HG03135 (cell line): ENCODE measurements around the gene KRTAP19-4.
"Not testable (repeated sequence)": the region's sequence is repeated elsewhere in the genome, so short reads cannot be mapped to it uniquely, and the experiment has no call there.

Source experiments
- ATAC-seq: cut with Tn5 transposase; IDR thresholded peaks from one replicate; pipeline ENCODE4 v1.9.1; 2021; ENCODE audit warnings: mild to moderate bottlenecking, moderate library complexity; ENCODE audit not compliant: unreplicated experiment

The KRTAP19-4 gene

GRCh38 chr21:30497065-30497464 is at the start of gene KRTAP19-4:
TSS of gene KRTAP19-4 (minus strand) at chr21:30497165. CDS start at chr21:30497110, 55 bp downstream.
- ATAC-seq, result no peak

DNA sequence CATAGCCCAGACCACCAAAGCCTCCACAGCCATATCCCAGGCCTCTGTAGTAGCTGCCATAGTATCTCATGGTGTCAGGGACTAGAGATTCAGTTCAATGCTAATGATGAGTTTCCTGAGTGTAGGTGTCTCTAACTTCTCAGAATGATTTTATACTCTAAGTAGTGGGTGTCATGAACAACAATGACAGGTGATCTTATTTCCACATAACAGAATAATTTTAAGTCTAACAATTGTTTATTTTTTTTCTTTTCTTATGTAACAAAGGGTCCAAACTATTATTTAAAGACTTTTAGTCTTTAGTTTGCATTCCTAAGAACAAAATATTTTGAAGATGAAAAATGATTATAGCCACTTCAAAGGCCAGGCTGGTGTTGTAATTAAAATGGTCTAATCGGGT is 44.8 kb upstream of the KRTAP19-4 start, which contains the start of gene KRTAP19-6:
Gene KRTAP19-6, minus strand, starts transcription at position 101 of the 400 bp plus-strand sequence. Its CDS starts 31 bp downstream, at position 70.
- ATAC-seq, result no peak

GRCh38 chr21:30518876-30519275 is 21.9 kb upstream of the KRTAP19-4 start:
- ATAC-seq, result no peak

GRCh38 chr21:30515681-30516080 is 18.7 kb upstream of the KRTAP19-4 start:
- no peak for ATAC-seq

DNA sequence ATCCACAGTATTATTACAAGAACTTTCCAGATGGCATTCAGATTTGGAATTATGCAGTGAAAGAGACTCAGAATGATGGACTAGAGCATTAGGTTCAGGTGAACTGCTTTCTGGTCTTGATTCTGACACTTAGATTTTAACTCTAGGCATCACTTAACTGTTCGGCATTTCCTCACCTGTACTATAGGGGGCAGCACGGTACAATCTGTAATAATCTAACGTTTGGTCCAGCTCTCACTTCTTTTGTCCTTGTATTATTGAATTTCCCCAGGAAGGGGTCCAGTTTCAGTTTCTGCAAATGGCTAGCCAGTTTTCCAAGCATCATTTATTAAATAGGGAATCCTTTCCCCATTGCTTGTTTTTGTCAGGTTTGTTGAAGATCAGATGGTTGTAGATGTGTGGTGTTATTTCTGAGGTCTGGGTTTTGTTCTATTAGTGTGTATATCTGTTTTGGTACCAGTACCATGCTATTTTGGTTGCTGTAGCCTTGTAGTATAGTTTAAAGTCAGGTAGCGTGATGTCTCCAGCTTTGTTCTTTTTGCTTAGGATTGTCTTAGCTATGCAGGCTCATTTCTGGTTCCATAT is 8.7 kb upstream of the KRTAP19-4 start:
- ATAC-seq, result not testable (repeated sequence)

- ATAC-seq, result no peak
These were observed 5.1 kb upstream of the KRTAP19-4 start, which contains the start of gene KRTAP19-5 for GRCh38 chr21:30502041-30502440. TSS of gene KRTAP19-5 (minus strand) at chr21:30502141. CDS start at chr21:30502090, 51 bp downstream.

DNA sequence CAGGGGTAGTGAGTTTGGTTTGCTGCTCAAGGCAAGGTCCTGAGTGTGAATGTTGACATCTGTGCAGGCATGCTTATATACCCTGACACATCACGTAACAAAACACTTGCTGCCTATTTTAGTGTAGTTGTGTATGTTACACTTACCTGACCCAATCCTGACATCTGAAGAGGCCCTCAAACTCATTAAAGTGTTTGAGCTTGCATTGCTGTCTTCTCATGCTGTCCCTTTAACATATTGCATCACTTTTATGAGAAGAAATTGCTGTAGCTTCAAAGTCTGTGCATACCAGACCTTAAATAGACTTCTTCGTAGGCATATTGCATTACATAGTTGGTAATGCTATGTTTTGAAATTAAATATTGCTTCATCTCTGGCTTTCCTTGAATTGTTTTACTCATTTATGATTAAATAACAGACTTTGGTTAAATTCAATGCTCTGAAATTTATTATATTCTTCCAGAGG is 5.0 kb downstream of the KRTAP19-4 start, which contains the start of gene KRTAP19-3:
Gene KRTAP19-3, minus strand, starts transcription at position 51 of the 466 bp plus-strand sequence. CDS start 56 bp downstream, outside the sequence.
- no peak for ATAC-seq

DNA sequence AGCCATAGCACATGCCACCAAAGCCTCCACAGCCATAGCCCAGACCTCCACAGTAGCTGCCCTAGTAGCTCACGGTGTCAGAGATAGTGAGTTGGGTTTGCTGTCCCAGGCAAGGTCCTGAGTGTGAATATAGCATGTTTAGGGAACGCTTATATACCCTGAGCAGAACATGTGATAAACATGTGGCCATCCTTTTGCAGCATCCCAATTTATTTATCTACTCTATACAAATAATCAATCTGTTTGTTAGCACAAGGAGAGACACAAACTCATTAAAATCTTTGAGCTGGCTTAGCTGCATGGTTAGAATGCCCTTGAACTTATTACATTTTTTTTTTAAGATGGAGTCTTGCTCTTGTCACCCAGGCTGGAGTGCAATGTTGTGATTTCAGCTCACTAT is 9.6 kb downstream of the KRTAP19-4 start, which contains the start of gene KRTAP19-2:
Gene KRTAP19-2, minus strand, starts transcription at position 101 of the 400 bp plus-strand sequence. Its CDS starts 88 bp downstream, at position 13.
- no peak for ATAC-seq

- ATAC-seq, result no peak
These were observed 10.8 kb downstream of the KRTAP19-4 start for GRCh38 chr21:30486180-30486579.

DNA sequence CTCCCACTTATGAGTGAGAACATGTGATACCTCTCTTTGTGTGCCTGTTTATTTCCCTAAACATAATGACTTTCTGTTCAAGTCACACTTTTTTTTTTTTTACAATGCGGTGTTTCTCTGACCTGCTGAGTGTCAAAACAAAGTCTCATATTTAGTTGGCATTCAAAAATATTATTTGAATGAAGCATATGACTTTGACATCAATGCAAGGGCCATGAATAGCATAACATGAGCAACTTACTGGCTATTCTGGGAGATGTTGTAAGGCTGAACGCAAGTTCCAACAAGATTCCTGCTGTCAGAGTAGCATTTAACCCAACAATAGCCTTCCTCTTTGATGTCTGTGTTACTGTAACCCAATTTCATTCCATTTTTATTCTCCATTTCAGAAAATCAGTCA is 14.8 kb downstream of the KRTAP19-4 start:
- ATAC-seq, result no peak

GRCh38 chr21:30480145-30480544 is 16.8 kb downstream of the KRTAP19-4 start, which contains the start of gene KRTAP19-1:
TSS of gene KRTAP19-1 (minus strand) at chr21:30480367. CDS start at chr21:30480317, 50 bp downstream.
- ATAC-seq, result no peak

GRCh38 chr21:30479259-30479658 is 17.7 kb downstream of the KRTAP19-4 start:
- ATAC-seq, result no peak

DNA sequence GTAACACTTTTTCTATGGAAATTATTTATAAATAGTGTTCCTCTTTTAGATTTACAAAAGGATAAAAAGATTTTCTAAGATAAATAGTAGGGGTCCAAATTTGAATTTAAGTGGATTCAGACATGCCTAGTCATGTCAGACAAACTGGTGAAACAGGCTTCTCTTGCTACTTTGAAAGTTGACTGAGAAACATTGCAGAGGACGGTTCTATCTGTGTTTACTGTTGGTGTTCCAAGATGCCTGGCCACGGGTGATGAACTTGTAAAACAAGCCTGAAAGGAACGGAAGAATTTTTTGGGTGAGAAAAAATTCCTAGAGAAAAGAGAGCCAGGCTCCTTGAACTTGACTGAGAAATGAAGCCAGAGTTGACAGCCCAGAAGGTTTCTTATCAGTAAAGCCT is 19.0 kb downstream of the KRTAP19-4 start:
- no peak for ATAC-seq

- no peak for ATAC-seq
These were observed 27.9 kb downstream of the KRTAP19-4 start for GRCh38 chr21:30468900-30469714.

GRCh38 chr21:30463713-30464112 is 33.3 kb downstream of the KRTAP19-4 start:
- ATAC-seq, result no peak

GRCh38 chr21:30448514-30448913 is 48.5 kb downstream of the KRTAP19-4 start:
- no peak for ATAC-seq

DNA sequence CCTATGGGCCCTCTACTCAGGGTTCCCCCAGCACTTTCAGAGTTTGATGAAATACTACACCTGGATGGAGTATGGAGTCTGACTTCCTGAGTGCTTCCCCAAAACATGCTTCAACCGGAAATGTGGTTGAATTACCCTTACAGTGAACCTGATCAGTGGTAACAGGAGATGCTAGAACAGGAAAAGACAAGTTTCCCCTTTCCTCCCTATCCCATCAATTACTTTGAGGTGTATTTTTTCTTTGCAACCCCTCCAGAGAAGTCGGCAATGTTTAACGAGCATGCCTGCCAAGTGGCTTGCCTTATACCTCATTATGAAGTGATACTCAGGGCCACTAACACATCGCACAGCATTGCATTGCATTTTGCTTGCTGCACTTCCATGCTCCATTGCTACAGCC is 49.9 kb downstream of the KRTAP19-4 start:
- no peak for ATAC-seq
